ENCODE data around the gene RBM20.
"Not testable (repeated sequence)": the region's sequence is repeated elsewhere in the genome, so short reads cannot be mapped to it uniquely, and the experiment has no call there.

Gene RBM20

GRCh38 chr10:110679486-110680272 is 35.5 kb downstream of the RBM20 start:
- no peak for DNase-seq

GRCh38 chr10:110680273-110681020 is 36.3 kb downstream of the RBM20 start:
- no peak for DNase-seq

- peak; percentile 55 for DNase-seq
Observed at GRCh38 chr10:110681023-110681681, 37.0 kb downstream of the RBM20 start.

GRCh38 chr10:110682348-110682747 is 38.2 kb downstream of the RBM20 start:
- DNase-seq = no peak

GRCh38 chr10:110684800-110685446 is 40.8 kb downstream of the RBM20 start:
- no peak for DNase-seq

- DNase-seq = no peak
Observed at GRCh38 chr10:110686047-110686446, 41.9 kb downstream of the RBM20 start.

GRCh38 chr10:110686949-110687348 is 42.8 kb downstream of the RBM20 start:
- DNase-seq = no peak

- no peak for DNase-seq
Observed at GRCh38 chr10:110687400-110687799, 43.3 kb downstream of the RBM20 start.

- DNase-seq = no peak
Observed at GRCh38 chr10:110691139-110691538, 47.0 kb downstream of the RBM20 start.

GRCh38 chr10:110694263-110694662 is 50.1 kb downstream of the RBM20 start:
- no peak for DNase-seq

- no peak for DNase-seq
Observed at GRCh38 chr10:110694820-110695538, 50.8 kb downstream of the RBM20 start.

- no peak for DNase-seq
Observed at GRCh38 chr10:110695539-110695886, 51.4 kb downstream of the RBM20 start.

GRCh38 chr10:110696436-110696835 is 52.3 kb downstream of the RBM20 start:
- no peak for DNase-seq

GRCh38 chr10:110698340-110698739 is 54.2 kb downstream of the RBM20 start:
- DNase-seq = no peak

GRCh38 chr10:110698782-110699201 is 54.7 kb downstream of the RBM20 start:
- DNase-seq = no peak

- DNase-seq = no peak
Observed at GRCh38 chr10:110699859-110700468, 55.8 kb downstream of the RBM20 start.

- no peak for DNase-seq
Observed at GRCh38 chr10:110700947-110701616, 56.9 kb downstream of the RBM20 start.

- DNase-seq = no peak
Observed at GRCh38 chr10:110701617-110701971, 57.5 kb downstream of the RBM20 start.

- no peak for DNase-seq
Observed at GRCh38 chr10:110704070-110704469, 59.9 kb downstream of the RBM20 start.

- no peak for DNase-seq
Observed at GRCh38 chr10:110704906-110705476, 60.9 kb downstream of the RBM20 start.

GRCh38 chr10:110705596-110705995 is 61.5 kb downstream of the RBM20 start:
- DNase-seq = not testable (repeated sequence)
